Esophagus mucosa (tissue), 1 donor: ENCODE measurements around the gene ADPRH. TPM values are rescaled to one million over a fixed set of nuclear protein-coding genes. Genes with fewer than 3 reads are reported as not detected.
"Not testable (repeated sequence)": the region's sequence is repeated elsewhere in the genome, so short reads cannot be mapped to it uniquely, and the experiment has no call there.

Experiments used
- ATAC-seq: fragments of 200-7000 bp; cut with Tn5 transposase; one replicate; pipeline ENCODE4 v1.9.1; 2020
- total RNA-seq: library from RNA; stranded (reverse); gene quantifications from one replicate; pipeline ENCODE4 v1.2.4, GENCODE V29; 2023
- donor health status: DM: yes; HTN: yes; CAD: no.

The ADPRH gene
- total RNA-seq, 1 donor from 2014 or later: 2.1 TPM

- no peak for ATAC-seq
These were observed 19.1 kb upstream of the ADPRH start for GRCh38 chr3:119560160-119560559.

- peak; percentile 57 for ATAC-seq
These were observed 16.9 kb upstream of the ADPRH start for GRCh38 chr3:119562307-119562961.

GRCh38 chr3:119563334-119563733, 16.0 kb upstream of the ADPRH start:
- ATAC-seq: not testable (repeated sequence)

- no peak for ATAC-seq
These were observed 10.1 kb upstream of the ADPRH start for GRCh38 chr3:119569156-119569555.

GRCh38 chr3:119570229-119570628, 9.1 kb upstream of the ADPRH start:
- ATAC-seq: no peak

- ATAC-seq: no peak
These were observed 8.1 kb upstream of the ADPRH start for GRCh38 chr3:119571230-119571629.

- ATAC-seq: no peak
These were observed 7.6 kb upstream of the ADPRH start for GRCh38 chr3:119571688-119572087.

- ATAC-seq: no peak
These were observed 3.8 kb upstream of the ADPRH start for GRCh38 chr3:119575507-119575906.

GRCh38 chr3:119580067-119580760, 922 bp downstream of the ADPRH start:
- peak; percentile 55 for ATAC-seq

GRCh38 chr3:119582178-119582577, 2.9 kb downstream of the ADPRH start:
- ATAC-seq: peak; percentile 19

GRCh38 chr3:119585208-119585607, 5.9 kb downstream of the ADPRH start:
- ATAC-seq: no peak

GRCh38 chr3:119585856-119586570, 6.7 kb downstream of the ADPRH start:
- ATAC-seq: no peak

GRCh38 chr3:119586733-119587172, 7.5 kb downstream of the ADPRH start:
- ATAC-seq: no peak

GRCh38 chr3:119588112-119588511, 8.8 kb downstream of the ADPRH start:
- ATAC-seq: peak; percentile 15

GRCh38 chr3:119589102-119589773, 9.9 kb downstream of the ADPRH start:
- no peak for ATAC-seq

- no peak for ATAC-seq
These were observed 11.4 kb downstream of the ADPRH start for GRCh38 chr3:119590706-119591105.

- ATAC-seq: no peak
These were observed 13.6 kb downstream of the ADPRH start for GRCh38 chr3:119592861-119593260.

- ATAC-seq: no peak
These were observed 14.8 kb downstream of the ADPRH start for GRCh38 chr3:119594066-119594465.

- ATAC-seq: not testable (repeated sequence)
These were observed 15.6 kb downstream of the ADPRH start for GRCh38 chr3:119594929-119595328.

- no peak for ATAC-seq
These were observed 16.5 kb downstream of the ADPRH start for GRCh38 chr3:119595639-119596334.

- no peak for ATAC-seq
These were observed 17.1 kb downstream of the ADPRH start for GRCh38 chr3:119596398-119596797.

GRCh38 chr3:119597548-119598288, 18.4 kb downstream of the ADPRH start, which contains the start of gene PLA1A:
Gene PLA1A (plus strand): TSS chr3:119597885. CDS start chr3:119597914, 29 bp downstream.
- no peak for ATAC-seq
